GM21529 (cell line): ENCODE data around the gene CPSF4L.
"Not testable (repeated sequence)": the region's sequence is repeated elsewhere in the genome, so short reads cannot be mapped to it uniquely, and the experiment has no call there.

Experiments
- ATAC-seq: cut with Tn5 transposase; IDR thresholded peaks from one replicate; pipeline ENCODE4 v1.9.1; 2021; ENCODE audit not compliant: unreplicated experiment

The CPSF4L gene

GRCh38 chr17:73268582-73269328 is 7.1 kb upstream of the CPSF4L start:
- no peak for ATAC-seq

DNA sequence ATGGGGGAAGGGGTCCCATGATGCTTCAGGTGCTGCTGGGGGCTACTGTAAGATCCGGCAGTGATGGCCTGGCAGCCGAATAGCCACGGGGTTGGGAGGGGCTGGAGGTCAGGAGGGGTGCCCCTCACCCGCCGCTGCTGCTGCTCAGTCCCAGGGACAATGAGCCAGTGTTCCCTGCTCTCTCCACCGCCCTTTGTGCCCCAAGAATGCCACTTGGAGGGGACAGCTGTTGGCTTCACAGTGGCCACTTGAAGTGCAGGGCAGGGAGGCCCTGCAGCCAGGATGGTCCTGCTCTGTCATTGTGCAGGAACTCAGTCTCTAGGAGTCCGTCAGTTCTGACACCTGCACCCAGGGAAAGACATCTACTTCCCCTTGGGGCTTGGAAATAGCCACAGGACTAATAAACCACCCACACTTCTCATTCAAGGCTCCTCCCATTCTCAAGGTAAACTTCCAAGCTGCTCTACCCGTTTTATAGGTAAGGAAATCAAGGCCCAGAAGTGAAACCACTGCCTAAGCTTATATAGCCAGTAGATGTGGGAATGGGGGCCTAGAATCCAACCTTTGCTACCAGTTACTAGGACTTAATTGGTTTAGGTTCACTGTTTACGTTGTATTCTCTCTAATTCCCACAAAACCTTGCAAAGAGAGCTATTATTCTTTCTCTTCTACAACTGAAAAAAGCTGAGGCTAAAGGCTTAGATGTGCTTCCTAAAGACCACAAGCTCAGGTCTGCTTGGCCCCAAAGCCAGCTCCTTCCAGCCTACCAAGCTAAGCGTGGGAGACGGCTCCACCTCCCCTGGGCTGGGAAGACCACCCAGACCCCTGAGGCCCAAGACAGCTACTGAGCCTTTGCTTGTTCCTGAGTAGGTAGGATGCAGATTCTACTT is 6.2 kb upstream of the CPSF4L start:
- ATAC-seq, result no peak

DNA sequence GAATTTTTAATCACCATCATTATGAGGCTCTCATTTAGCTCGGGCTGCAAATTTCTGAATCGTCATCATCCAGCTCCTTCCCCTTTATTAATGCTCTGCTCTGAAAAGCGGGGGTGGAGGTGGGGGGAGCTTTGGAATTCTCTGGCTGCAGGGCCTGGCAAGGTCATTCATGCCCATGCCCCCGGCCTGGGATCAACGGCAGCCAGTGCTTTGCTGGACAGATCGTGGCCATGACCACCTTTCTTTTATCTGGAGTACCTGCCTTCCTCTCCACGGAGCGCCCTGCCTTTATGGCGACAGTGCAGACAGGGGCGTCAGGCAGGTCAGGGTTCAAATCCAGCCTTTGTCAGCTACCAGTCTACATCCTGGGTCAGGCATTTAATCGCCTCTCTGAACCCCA is 5.1 kb upstream of the CPSF4L start:
- ATAC-seq, result no peak

GRCh38 chr17:73265646-73266640 is 4.3 kb upstream of the CPSF4L start:
- no peak for ATAC-seq

GRCh38 chr17:73264448-73264847 is 2.8 kb upstream of the CPSF4L start:
- not testable (repeated sequence) for ATAC-seq

- no peak for ATAC-seq
Observed at GRCh38 chr17:73262676-73263642, 1.3 kb upstream of the CPSF4L start.

GRCh38 chr17:73261952-73262675 is 434 bp upstream of the CPSF4L start:
- no peak for ATAC-seq

DNA sequence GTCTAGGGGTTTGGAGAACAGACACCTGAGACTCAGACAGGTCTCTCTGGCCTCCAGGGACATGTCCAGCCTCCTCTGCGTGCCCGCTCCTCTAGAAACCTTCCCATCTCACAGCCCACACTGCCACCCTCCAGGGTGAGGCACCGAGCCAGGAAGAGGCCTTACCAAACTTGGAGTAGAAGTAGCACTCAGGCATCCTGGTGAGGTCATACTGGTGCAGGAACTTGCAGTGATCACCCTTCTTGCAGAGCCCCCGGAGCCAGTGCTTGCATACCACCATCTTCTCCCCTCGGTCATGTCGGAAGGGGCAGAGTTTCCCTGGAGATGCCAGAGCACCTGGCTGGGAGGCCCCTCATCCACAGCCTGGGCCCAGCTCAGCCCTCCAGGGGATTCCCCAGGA is 4.2 kb downstream of the CPSF4L start:
- no peak for ATAC-seq

DNA sequence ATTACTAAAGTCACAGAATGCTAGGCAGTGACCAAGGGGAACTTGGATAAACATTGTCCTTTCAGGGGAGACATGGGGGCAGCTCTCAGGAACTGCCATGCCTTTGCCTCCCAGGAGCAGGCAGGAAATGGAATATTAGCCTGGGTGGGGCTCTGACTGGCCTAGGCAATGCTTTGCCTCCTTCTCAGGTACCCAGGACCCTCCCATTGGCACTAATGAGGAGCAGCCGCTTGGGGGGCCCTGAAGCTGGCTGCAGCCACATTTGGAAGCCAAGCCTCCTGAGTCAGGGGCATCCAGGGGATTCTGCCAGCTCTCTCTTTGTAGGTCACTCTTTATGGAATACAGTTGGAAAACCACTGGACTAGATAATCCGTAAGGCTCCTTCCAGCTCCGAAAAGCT is 5.5 kb downstream of the CPSF4L start:
- ATAC-seq, result no peak

DNA sequence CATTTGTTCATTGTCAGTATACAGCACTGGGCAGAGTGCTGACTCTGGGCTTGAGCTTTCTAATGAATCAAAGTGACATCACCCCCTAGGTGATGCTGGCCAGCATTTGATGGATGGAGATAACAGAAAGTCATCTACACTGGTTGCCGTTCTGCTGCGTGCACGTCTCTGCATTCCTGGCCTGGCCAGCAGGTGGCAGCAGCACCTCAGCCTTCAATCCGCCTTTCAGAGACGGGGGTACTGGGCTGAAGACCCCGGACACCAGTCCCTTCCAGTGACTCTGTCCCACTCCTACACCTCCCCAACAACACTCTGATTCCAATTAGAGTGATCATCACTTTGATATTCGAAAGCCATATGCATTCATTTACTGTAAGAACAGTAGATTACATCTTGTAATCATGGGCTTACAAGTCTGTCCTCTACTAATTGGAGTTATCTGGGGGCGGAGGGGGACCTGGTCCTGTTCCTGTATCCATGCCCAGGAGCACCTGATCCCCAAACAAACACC is 6.0 kb downstream of the CPSF4L start:
- peak; percentile 51 for ATAC-seq

DNA sequence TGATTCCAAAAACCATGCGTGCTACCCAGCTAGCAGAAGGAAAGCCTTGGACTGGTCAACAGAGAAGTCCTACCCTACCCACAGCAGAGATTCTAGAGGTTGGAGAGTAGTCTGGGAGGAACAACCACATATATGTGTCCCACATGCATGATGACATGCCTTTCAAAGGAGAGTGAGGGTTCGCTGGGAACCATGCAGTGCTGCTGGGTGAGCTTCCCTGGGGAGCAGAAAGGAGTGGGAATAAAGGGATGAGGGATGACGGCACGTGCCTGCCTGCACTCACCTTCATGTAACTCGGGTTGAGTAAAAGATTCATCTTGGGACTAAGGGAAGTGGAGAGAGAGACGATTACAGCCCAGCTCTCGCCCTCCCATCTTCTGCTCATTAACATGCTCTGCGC is 9.8 kb downstream of the CPSF4L start:
- no peak for ATAC-seq

DNA sequence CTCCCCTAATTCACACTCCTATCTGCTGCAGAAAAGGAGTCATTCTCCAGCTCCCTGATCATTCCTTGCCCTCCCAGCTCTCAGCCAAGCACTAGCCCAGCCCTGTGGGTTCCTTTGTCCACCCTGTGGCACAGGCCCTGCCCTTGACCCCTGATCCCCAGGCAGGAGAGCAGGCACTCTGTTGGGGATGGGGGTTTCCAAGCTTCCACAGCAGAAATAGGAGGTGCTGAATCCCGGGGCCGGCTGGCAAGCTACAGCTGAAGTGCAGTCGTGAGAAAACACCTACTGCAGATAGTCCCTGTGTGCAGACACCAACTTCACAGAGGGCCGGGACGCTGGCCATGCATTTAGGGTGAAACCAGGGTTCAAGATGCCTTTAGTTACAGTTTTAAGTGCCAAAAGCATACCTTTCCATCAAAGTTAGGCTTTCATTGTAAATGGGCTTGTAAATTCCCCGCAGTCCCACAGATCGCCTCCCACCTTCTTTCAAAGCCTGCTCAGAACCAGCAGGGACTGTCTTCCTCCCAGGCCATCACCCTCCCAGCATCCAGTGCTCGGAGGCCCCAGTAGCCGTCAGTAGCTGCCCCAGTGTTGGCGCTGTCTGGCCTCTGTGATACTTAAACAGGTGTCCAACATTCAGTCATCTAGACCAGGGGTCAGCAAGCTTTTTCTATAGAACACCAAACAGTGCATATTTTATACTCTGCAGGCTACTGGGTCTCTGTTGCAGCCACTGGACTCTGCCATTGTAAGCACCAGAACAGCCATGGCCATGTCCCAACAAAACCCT is 10.6 kb downstream of the CPSF4L start:
- no peak for ATAC-seq

GRCh38 chr17:73249700-73250099 is 12.0 kb downstream of the CPSF4L start:
- no peak for ATAC-seq

DNA sequence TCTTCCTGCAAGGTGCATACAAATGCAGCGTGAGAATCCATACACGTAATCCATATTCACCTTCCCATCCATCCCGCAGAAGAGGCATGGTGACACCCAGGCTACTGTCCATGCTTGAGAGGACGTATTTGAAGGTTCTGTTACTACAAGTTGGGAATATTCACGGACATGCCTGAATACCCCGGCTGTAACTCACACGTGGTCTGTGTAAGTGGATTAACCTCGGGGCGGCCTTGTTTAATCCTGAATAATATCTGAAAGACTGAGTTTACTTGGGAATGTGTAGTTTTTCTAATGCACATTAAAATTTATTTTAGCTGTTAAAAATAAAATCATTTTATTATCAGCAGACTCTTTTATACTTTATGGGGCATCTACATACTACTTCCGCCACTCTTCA is 13.1 kb downstream of the CPSF4L start:
- ATAC-seq, result no peak

GRCh38 chr17:73247726-73248125 is 14.0 kb downstream of the CPSF4L start:
- ATAC-seq, result no peak

DNA sequence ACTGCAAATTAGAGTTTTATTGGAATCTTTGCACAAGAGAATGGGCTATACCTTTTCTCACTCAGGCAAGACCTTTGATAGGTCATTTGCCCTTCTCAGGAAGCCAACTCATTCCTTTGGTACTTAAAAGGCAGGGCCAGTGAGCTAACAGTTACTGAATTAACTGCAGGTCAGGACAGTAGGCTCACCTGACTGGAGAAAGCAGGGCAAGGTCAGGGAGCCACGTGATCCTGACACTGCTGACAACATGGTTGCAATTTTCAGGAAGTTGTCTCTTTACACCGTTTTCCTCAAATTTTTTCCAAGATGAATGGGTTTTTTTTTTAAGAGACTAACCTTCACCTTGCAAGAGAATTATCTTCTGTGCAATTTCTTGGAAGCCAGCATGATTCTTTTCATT is 21.1 kb downstream of the CPSF4L start:
- no peak for ATAC-seq

DNA sequence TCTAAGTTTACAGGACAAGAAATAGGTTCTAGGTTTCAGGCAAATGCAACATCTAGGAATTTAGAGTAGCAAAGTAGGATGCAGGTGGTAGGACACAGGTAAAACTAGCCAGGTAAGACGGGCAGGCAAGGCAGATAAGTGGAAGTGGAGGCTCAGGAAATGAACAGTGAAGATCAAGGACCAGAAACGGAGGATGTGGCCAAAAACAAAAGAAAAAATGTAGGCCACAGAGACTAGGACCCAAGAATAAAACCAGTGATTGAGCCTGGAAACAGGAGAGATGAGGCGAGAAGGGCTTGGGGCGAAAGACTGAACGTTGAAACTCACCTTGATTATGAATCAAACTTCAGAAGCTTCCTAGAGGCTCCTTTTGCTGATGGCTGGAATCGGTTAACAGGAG is 24.0 kb downstream of the CPSF4L start:
- no peak for ATAC-seq

DNA sequence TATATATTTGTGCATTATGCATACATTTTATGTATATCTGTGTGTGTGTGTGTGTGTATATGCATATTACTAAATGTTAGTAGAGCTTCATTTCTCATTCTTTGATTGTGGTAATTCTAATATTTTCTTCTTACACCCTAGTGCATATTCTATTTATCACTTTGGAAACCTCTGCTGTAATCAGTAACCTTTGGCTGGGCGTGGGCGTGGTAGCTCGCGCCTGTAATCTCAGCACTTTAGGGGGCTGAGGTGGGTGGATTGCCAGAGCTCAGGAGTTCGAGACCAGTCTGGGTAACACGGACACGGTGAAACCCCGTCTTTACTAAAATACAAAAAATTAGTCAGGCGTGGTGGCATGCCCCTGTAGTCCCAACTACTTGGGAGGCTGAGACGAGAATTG is 26.9 kb downstream of the CPSF4L start:
- ATAC-seq, result no peak
